H9 (cell line): ENCODE measurements around the gene MYOM3. TPM values are rescaled to one million over a fixed set of nuclear protein-coding genes. Genes with fewer than 3 reads are reported as not detected.

Source experiments
- DNase-seq: peaks from one replicate; pipeline ENCODE4 v3.0.0-alpha.2; 2017
- H2AFZ ChIP-seq: one replicate; pipeline ENCODE4 v1.6.1; 2013; ENCODE audit warnings: mild to moderate bottlenecking, low read length, control low read depth, moderate library complexity
- H2AK5ac ChIP-seq: 2 replicates; pipeline ENCODE4 v1.6.1; 2013; ENCODE audit warnings: low read length, control low read depth, mixed read lengths; ENCODE audit not compliant: insufficient read length
- H2BK120ac ChIP-seq: one replicate; pipeline ENCODE4 v1.6.1; 2013; ENCODE audit warnings: low read depth, mild to moderate bottlenecking, low read length, control low read depth, inconsistent platforms; ENCODE audit not compliant: poor library complexity, severe bottlenecking
- H2BK12ac ChIP-seq: 2 replicates; pipeline ENCODE4 v1.6.1; 2013; ENCODE audit warnings: low read length, control low read depth, mixed read lengths, low read depth; ENCODE audit not compliant: insufficient read length
- H2BK15ac ChIP-seq: 2 replicates; pipeline ENCODE4 v1.6.1; 2013; ENCODE audit warnings: low read depth, low read length, control low read depth
- H2BK20ac ChIP-seq: one replicate; pipeline ENCODE4 v1.6.1; 2013; ENCODE audit warnings: low read depth, mild to moderate bottlenecking, low read length, control low read depth, inconsistent platforms; ENCODE audit not compliant: poor library complexity, severe bottlenecking
- H2BK5ac ChIP-seq: 2 replicates; pipeline ENCODE4 v1.6.1; 2013; ENCODE audit warnings: low read length, control low read depth, mixed read lengths; ENCODE audit not compliant: insufficient read length
- H3K14ac ChIP-seq: 2 replicates; pipeline ENCODE4 v1.6.1; 2013; ENCODE audit warnings: low read length, control low read depth; ENCODE audit not compliant: insufficient read depth
- H3K18ac ChIP-seq: 2 replicates; pipeline ENCODE4 v1.6.1; 2013; ENCODE audit warnings: low read depth, mild to moderate bottlenecking, mixed read lengths, low read length, control low read depth; ENCODE audit not compliant: insufficient read length
- H3K23ac ChIP-seq: 2 replicates; pipeline ENCODE4 v1.6.1; 2013; ENCODE audit warnings: low read length, control low read depth, mixed read lengths, low read depth; ENCODE audit not compliant: insufficient read length
- H3K23me2 ChIP-seq: 2 replicates; pipeline ENCODE4 v1.6.1; 2013; ENCODE audit warnings: low read depth, mild to moderate bottlenecking, mixed read lengths, low read length, control low read depth; ENCODE audit not compliant: insufficient read length, poor library complexity, severe bottlenecking
- H3K27ac ChIP-seq: 2 replicates; pipeline ENCODE4 v1.5.1; 2013; ENCODE audit warnings: low read length, control low read depth, mixed read lengths, low read depth; ENCODE audit not compliant: insufficient read length
- H3K27me3 ChIP-seq: 2 replicates; pipeline ENCODE4 v1.6.1; 2013; ENCODE audit warnings: low read length, control low read depth, inconsistent platforms; ENCODE audit not compliant: insufficient read depth
- H3K4ac ChIP-seq: 2 replicates; pipeline ENCODE4 v1.6.1; 2013; ENCODE audit warnings: low read depth, mild to moderate bottlenecking, control low read depth, inconsistent platforms, low read length, moderate library complexity
- H3K4me1 ChIP-seq: 2 replicates; pipeline ENCODE4 v1.6.1; 2013; ENCODE audit warnings: low read length, control low read depth, inconsistent platforms; ENCODE audit not compliant: insufficient read depth
- H3K4me2 ChIP-seq: 2 replicates; pipeline ENCODE4 v1.6.1; 2013; ENCODE audit warnings: low read length, control low read depth, mixed read lengths; ENCODE audit not compliant: insufficient read length, insufficient read depth
- H3K56ac ChIP-seq: 2 replicates; pipeline ENCODE4 v1.6.1; 2013; ENCODE audit warnings: low read depth, mild to moderate bottlenecking, mixed read lengths, low read length, control low read depth; ENCODE audit not compliant: insufficient read length
- H3K79me1 ChIP-seq: 2 replicates; pipeline ENCODE4 v1.6.1; 2013; ENCODE audit warnings: low read depth, mild to moderate bottlenecking, moderate library complexity, low read length, control low read depth, inconsistent platforms; ENCODE audit not compliant: insufficient read depth, poor library complexity, severe bottlenecking
- H3K79me2 ChIP-seq: 2 replicates; pipeline ENCODE4 v1.6.1; 2013; ENCODE audit warnings: low read length, control low read depth, inconsistent platforms; ENCODE audit not compliant: insufficient read depth
- H3K9ac ChIP-seq: 2 replicates; pipeline ENCODE4 v1.6.1; 2013; ENCODE audit warnings: low read length, control low read depth, mixed read lengths; ENCODE audit not compliant: insufficient read length; ENCODE audit errors: extremely low read depth
- H3K9me3 ChIP-seq: one replicate; pipeline ENCODE4 v1.6.1; 2013; ENCODE audit warnings: low read depth, low read length, inconsistent platforms; ENCODE audit not compliant: control insufficient read depth
- H3T11ph ChIP-seq: one replicate; pipeline ENCODE4 v1.6.1; 2013; ENCODE audit warnings: mild to moderate bottlenecking, low read length, control low read depth, inconsistent platforms
- H4K20me1 ChIP-seq: one replicate; pipeline ENCODE4 v1.6.1; 2013; ENCODE audit not compliant: control insufficient read depth, insufficient read length, insufficient read depth
- H4K5ac ChIP-seq: 2 replicates; pipeline ENCODE4 v1.6.1; 2013; ENCODE audit warnings: low read depth, mild to moderate bottlenecking, mixed read lengths, low read length, control low read depth; ENCODE audit not compliant: insufficient read length
- H4K8ac ChIP-seq: replicated peaks from 2 replicates; pipeline ENCODE4 v1.6.1; 2013; ENCODE audit warnings: low read length, control low read depth, mixed read lengths, low read depth; ENCODE audit not compliant: insufficient read length
- H4K91ac ChIP-seq: 2 replicates; pipeline ENCODE4 v1.6.1; 2013; ENCODE audit warnings: low read depth, mild to moderate bottlenecking, moderate library complexity, mixed read lengths, low read length, control low read depth; ENCODE audit not compliant: insufficient read length
- H3K27ac Mint-ChIP-seq, 3 experiments: 2 replicates in 2 of 3; 3 replicates in 1 of 3; pipeline ENCODE4 v1.8.0; 2020 to 2021; ENCODE audit warnings: mixed read lengths in 3 of 3, mild to moderate bottlenecking in 1 of 3, moderate library complexity in 1 of 3
- H3K27me3 Mint-ChIP-seq: 2 replicates; pipeline ENCODE4 v1.8.0; 2021; ENCODE audit warnings: low read depth, mild to moderate bottlenecking, moderate library complexity, mixed read lengths
- H3K36me3 Mint-ChIP-seq, 3 experiments: 2 replicates in 2 of 3; 3 replicates in 1 of 3; pipeline ENCODE4 v1.8.0; 2020 to 2021; ENCODE audit warnings: low read depth in 3 of 3, mixed read lengths in 3 of 3; ENCODE audit not compliant: insufficient read depth in 1 of 3
- H3K4me1 Mint-ChIP-seq, 2 experiments: 2 replicates each; pipeline ENCODE4 v1.8.0; 2020; ENCODE audit warnings: mixed read lengths in 2 of 2
- H3K4me3 Mint-ChIP-seq, 2 experiments: 2 replicates in 1 of 2; 3 replicates in 1 of 2; pipeline ENCODE4 v1.8.0; 2020 to 2021; ENCODE audit warnings: mild to moderate bottlenecking in 2 of 2, mixed read lengths in 2 of 2, moderate library complexity in 1 of 2
- H3K9me3 Mint-ChIP-seq, 2 experiments: 2 replicates in 1 of 2; 3 replicates in 1 of 2; pipeline ENCODE4 v1.8.0; 2020; ENCODE audit warnings: mild to moderate bottlenecking in 2 of 2, mixed read lengths in 2 of 2, moderate library complexity in 1 of 2
- WGBS: extraction: QIAGEN DNeasy Blood & Tissue Kit; methylation state at CpG from one replicate; pipeline ENCODE4 v1.1.7; 2013; ENCODE audit warnings: missing lambda C conversion rate, low lambda C conversion rate, mixed read lengths; ENCODE audit not compliant: insufficient read length; ENCODE audit errors: extremely low coverage; 5-methylcytosine and 5-hydroxymethylcytosine counted together
- total RNA-seq: library from RNA; stranded (reverse); gene quantifications from 2 replicates; pipeline ENCODE4 v1.2.1, GENCODE V29; 2021
- TF ChIP-seq, protein P1 (sequence below): fragments of 200-600 bp; sonication (generic); conservative IDR thresholded peaks from 3 replicates; pipeline ENCODE4 v1.8.0; 2021; ENCODE audit warnings: antibody characterized with exemption, mild to moderate bottlenecking

MYOM3 gene
- total RNA-seq, 1 experiment from 2014 or later: 0.11 TPM

DNA sequence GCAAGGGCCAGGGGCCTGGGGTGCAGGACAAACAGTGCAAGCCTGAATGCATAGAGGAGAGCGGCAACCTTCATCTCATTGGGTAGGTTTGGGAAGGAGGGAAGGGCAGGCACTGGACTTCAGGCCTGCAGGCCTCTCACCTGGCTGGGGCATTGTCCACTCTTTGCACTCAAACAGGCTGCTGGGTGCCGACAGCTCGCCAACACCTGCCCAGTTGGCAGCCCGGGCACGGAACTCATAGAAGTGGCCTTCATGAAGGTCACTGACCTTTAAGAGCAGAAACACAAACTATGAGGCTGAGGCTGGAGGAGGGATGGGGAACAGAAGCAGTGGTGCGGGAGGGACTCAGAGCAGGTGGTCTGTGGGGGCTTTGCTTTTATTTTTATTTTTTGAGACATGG lies 30.7 kb downstream of the MYOM3 start:
- Mint-ChIP-seq H3K27ac (no peak overlapping the region), H3K36me3 (no peaks in the 10 kb centered on the region), H3K9me3 (no peaks in the 10 kb centered on the region; a peak in 2 of 5 replicates), H3K4me1 (peaks cover 9 to 10% of the 10 kb centered on the region in 2 experiments; a peak in 3 of 4 replicates), H3K4me3 (no peak overlapping the region; a peak in 1 of 5 replicates), H3K27me3 (no peaks in the 10 kb centered on the region)
- TF ChIP-seq, protein P1, sequence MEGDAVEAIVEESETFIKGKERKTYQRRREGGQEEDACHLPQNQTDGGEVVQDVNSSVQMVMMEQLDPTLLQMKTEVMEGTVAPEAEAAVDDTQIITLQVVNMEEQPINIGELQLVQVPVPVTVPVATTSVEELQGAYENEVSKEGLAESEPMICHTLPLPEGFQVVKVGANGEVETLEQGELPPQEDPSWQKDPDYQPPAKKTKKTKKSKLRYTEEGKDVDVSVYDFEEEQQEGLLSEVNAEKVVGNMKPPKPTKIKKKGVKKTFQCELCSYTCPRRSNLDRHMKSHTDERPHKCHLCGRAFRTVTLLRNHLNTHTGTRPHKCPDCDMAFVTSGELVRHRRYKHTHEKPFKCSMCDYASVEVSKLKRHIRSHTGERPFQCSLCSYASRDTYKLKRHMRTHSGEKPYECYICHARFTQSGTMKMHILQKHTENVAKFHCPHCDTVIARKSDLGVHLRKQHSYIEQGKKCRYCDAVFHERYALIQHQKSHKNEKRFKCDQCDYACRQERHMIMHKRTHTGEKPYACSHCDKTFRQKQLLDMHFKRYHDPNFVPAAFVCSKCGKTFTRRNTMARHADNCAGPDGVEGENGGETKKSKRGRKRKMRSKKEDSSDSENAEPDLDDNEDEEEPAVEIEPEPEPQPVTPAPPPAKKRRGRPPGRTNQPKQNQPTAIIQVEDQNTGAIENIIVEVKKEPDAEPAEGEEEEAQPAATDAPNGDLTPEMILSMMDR: no peak
- Histone ChIP-seq H3K23me2 (no peaks in the 10 kb centered on the region), H3K79me1 (no peaks in the 10 kb centered on the region), H2BK20ac (no peak overlapping the region), H4K20me1 (no peaks in the 10 kb centered on the region), H3K14ac (no peak overlapping the region), H3K18ac (no peak overlapping the region), H2BK120ac (no peak overlapping the region), H3K4ac (no peak overlapping the region), H2AFZ (no peak overlapping the region), H2BK15ac (no peak overlapping the region), H3K23ac (no peak overlapping the region), H3K79me2 (no peaks in the 10 kb centered on the region), H3K4me2 (no peak overlapping the region), H3K4me1 (peaks cover 4% of the 10 kb centered on the region; the same call in 1 of the 2 replicates), H2BK5ac (no peak overlapping the region), H3K56ac (no peak overlapping the region), H3T11ph (no peak overlapping the region), H4K91ac (no peak overlapping the region), H3K27me3 (no peaks in the 10 kb centered on the region), H4K5ac (no peak overlapping the region), H3K9ac (no peak overlapping the region), H2AK5ac (no peak overlapping the region), H3K9me3 (no peaks in the 10 kb centered on the region), H3K27ac (no peak overlapping the region), H4K8ac (no peak overlapping the region), H2BK12ac (no peak overlapping the region)
- no CpG with 5 or more reads among the region's 6 CpGs for WGBS
- DNase-seq: no peak
